GM12892 (cell line): Measurements from ENCODE around the gene ENDOU.

ENCODE experiments used
- POLR2A ChIP-seq: IDR thresholded peaks from 2 replicates; pipeline ENCODE4 v1.6.1; 2011; ENCODE audit warnings: low read depth, low read length, control low read depth
- POLR2AphosphoS5 ChIP-seq: IDR thresholded peaks from 2 replicates; pipeline ENCODE4 v1.6.1; 2011; ENCODE audit warnings: low read depth, low read length, control low read depth

DNA sequence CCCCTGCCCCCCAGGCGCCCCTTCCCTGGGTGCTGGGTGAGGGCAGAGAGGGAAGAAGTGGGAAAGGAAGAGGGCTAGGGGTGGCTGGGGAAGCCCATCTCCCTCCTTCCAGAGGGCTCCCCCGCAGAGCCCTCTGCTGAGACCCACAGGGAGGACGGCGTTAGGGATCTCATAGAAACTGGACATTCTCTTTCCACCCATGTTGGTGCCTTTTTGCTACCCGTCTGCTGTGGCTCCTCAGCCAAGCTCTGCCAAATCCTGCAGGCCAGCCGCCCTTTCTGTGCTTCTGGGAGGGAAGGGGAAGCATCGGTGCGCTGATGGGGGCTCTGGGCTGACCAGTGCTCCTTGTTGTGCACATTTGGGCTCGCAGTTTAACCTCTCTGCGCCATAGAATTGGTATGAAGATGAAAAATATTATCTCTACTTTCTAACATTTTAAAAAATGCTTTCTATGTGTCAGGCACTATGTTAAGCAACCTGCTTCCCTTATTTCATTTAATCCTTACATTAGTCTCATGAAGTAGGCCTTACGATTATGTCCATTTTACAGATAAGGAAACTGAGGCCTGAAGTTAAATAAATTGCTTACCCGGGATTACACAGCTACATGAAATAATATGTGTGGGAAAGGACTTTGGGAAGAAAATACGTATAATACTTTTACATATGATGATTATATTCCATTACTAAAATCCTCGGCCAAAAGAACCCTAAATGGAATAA lies 48.7 kb upstream of the ENDOU start:
- TF ChIP-seq POLR2AphosphoS5 (no peak), POLR2A (no peak)
